Caki2 (cell line): ENCODE data around the gene SLC6A15. TPM values are rescaled to one million over a fixed set of nuclear protein-coding genes. Genes with fewer than 3 reads are reported as not detected.

Experiments used
- DNase-seq: peaks from one replicate; pipeline ENCODE4 v3.0.0-alpha.2; 2015; ENCODE audit warnings: low read depth
- in situ Hi-C: cut with HindIII; loops from 2 replicates; pipeline ENCODE4 v1.10.0; 2016; ENCODE audit warnings: low sequenced_read_pairs, low pct_unique_long_range_greater_than_20kb, mixed read lengths
- total RNA-seq: library from RNA; depleted of rRNA; stranded (reverse); fragments of >200 nt; shearing (Covaris generic); gene quantifications from 2 replicates; pipeline ENCODE4 v1.2.3, GENCODE V29; 2014; ENCODE audit warnings: low replicate concordance

Gene SLC6A15
- total RNA-seq, 1 experiment from 2014 or later = 6.2 TPM

GRCh38 chr12:84889818-84890217 is 22.8 kb downstream of the SLC6A15 start:
- in situ Hi-C loops = no loop called here
- no peak for DNase-seq

- in situ Hi-C loops = no loop called here
- no peak for DNase-seq
Observed at GRCh38 chr12:84888861-84889260, 23.7 kb downstream of the SLC6A15 start.

GRCh38 chr12:84877340-84877739 is 35.3 kb downstream of the SLC6A15 start:
- in situ Hi-C loops = no loop called here
- DNase-seq = no peak

GRCh38 chr12:84875241-84875640 is 37.4 kb downstream of the SLC6A15 start:
- no peak for DNase-seq
- in situ Hi-C loops = no loop called here

GRCh38 chr12:84874825-84875139 is 37.8 kb downstream of the SLC6A15 start:
- DNase-seq = no peak
- in situ Hi-C loops = no loop called here

- DNase-seq = peak; percentile 50
- in situ Hi-C loops = no loop called here
Observed at GRCh38 chr12:84874125-84874824, 38.3 kb downstream of the SLC6A15 start.

GRCh38 chr12:84862186-84862585 is 50.4 kb downstream of the SLC6A15 start:
- in situ Hi-C loops = no loop called here
- DNase-seq = no peak

GRCh38 chr12:84860718-84861117 is 51.9 kb downstream of the SLC6A15 start:
- in situ Hi-C loops = no loop called here

GRCh38 chr12:84858796-84859195 is 53.8 kb downstream of the SLC6A15 start:
- in situ Hi-C loops = no loop called here
- DNase-seq = no peak

More at GRCh38 chr12:84860718-84861117, 51.9 kb downstream of the SLC6A15 start:
- no peak for DNase-seq

GRCh38 chr12:84857525-84858208 is 54.9 kb downstream of the SLC6A15 start:
- peak; percentile 74 for DNase-seq
- in situ Hi-C loops = no loop called here

- in situ Hi-C loops = no loop called here
- peak; percentile 64 for DNase-seq
Observed at GRCh38 chr12:84856156-84856900, 56.3 kb downstream of the SLC6A15 start.

- in situ Hi-C loops = no loop called here
- DNase-seq = no peak
Observed at GRCh38 chr12:84843593-84844144, 68.9 kb downstream of the SLC6A15 start.

GRCh38 chr12:84842406-84843013 is 70.1 kb downstream of the SLC6A15 start:
- peak; percentile 47 for DNase-seq
- in situ Hi-C loops = no loop called here

GRCh38 chr12:84841591-84841990 is 71.0 kb downstream of the SLC6A15 start:
- in situ Hi-C loops = no loop called here
- no peak for DNase-seq

- in situ Hi-C loops = no loop called here
- no peak for DNase-seq
Observed at GRCh38 chr12:84840356-84840755, 72.2 kb downstream of the SLC6A15 start.

- DNase-seq = no peak
- in situ Hi-C loops = no loop called here
Observed at GRCh38 chr12:84826925-84827324, 85.7 kb downstream of the SLC6A15 start.

- in situ Hi-C loops = no loop called here
Observed at GRCh38 chr12:84825149-84825548, 87.5 kb downstream of the SLC6A15 start.

GRCh38 chr12:84822525-84822924 is 90.1 kb downstream of the SLC6A15 start:
- no peak for DNase-seq
- in situ Hi-C loops = no loop called here

More at GRCh38 chr12:84825149-84825548, 87.5 kb downstream of the SLC6A15 start:
- no peak for DNase-seq
